Endodermal cell (in vitro differentiated cells): ENCODE results near the gene PRMT1. TPM values are rescaled to one million over a fixed set of nuclear protein-coding genes. Genes with fewer than 3 reads are reported as not detected.

ENCODE experiments used
- DNase-seq: peaks from one replicate; pipeline ENCODE4 v3.0.0-alpha.2; 2017
- H3K27ac ChIP-seq: 2 replicates; pipeline ENCODE4 v1.5.1; 2013; ENCODE audit warnings: mild to moderate bottlenecking, low read depth, low read length, moderate library complexity
- H3K27me3 ChIP-seq: 2 replicates; pipeline ENCODE4 v1.6.1; 2013; ENCODE audit warnings: mild to moderate bottlenecking, low read length, moderate library complexity; ENCODE audit not compliant: insufficient read depth, control insufficient read depth, poor library complexity, severe bottlenecking
- H3K36me3 ChIP-seq: 2 replicates; pipeline ENCODE4 v1.7.0; 2013; ENCODE audit warnings: mild to moderate bottlenecking, low read length, moderate library complexity; ENCODE audit not compliant: control insufficient read depth, insufficient read depth
- H3K4me1 ChIP-seq: one replicate; pipeline ENCODE4 v1.7.0; 2013; ENCODE audit warnings: low read length; ENCODE audit not compliant: control insufficient read depth, insufficient read depth
- H3K4me3 ChIP-seq: 2 replicates; pipeline ENCODE4 v1.5.1; 2013; ENCODE audit warnings: mild to moderate bottlenecking, low read length, moderate library complexity
- H3K9ac ChIP-seq: 2 replicates; pipeline ENCODE4 v1.6.1; 2013; ENCODE audit warnings: mild to moderate bottlenecking, low read length, moderate library complexity; ENCODE audit not compliant: poor library complexity, severe bottlenecking; ENCODE audit errors: extremely low read depth
- H3K9me3 ChIP-seq: 2 replicates; pipeline ENCODE4 v1.6.1; 2013; ENCODE audit warnings: mild to moderate bottlenecking, low read length, moderate library complexity; ENCODE audit not compliant: control insufficient read depth
- H3K27ac Mint-ChIP-seq: 2 replicates; pipeline ENCODE4 v1.8.0; 2020; ENCODE audit warnings: mixed read lengths
- H3K27me3 Mint-ChIP-seq: 2 replicates; pipeline ENCODE4 v1.8.0; 2021; ENCODE audit warnings: mild to moderate bottlenecking, mixed read lengths; ENCODE audit not compliant: insufficient read depth
- H3K36me3 Mint-ChIP-seq: 2 replicates; pipeline ENCODE4 v1.8.0; 2020; ENCODE audit warnings: low read depth, mixed read lengths
- H3K4me1 Mint-ChIP-seq: 2 replicates; pipeline ENCODE4 v1.8.0; 2020; ENCODE audit warnings: mixed read lengths
- H3K4me3 Mint-ChIP-seq: 2 replicates; pipeline ENCODE4 v1.8.0; 2020; ENCODE audit warnings: mild to moderate bottlenecking, moderate library complexity, mixed read lengths
- H3K9me3 Mint-ChIP-seq: 2 replicates; pipeline ENCODE4 v1.8.0; 2020; ENCODE audit warnings: mild to moderate bottlenecking, mixed read lengths
- WGBS, 2 experiments: methylation state at CpG; one replicate each; pipeline versions ENCODE4 v1.1.5 to v1.1.7; 2013; ENCODE audit warnings: missing lambda C conversion rate in 2 of 2, mixed read lengths in 1 of 2; ENCODE audit not compliant: insufficient coverage in 1 of 2, insufficient read length in 1 of 2; 5-methylcytosine and 5-hydroxymethylcytosine counted together
- total RNA-seq, 2 donors: library from RNA; stranded (reverse); fragmentation: NEBNext Ultra II Directional in 1 of 2; extraction: Animal tissue kit (Norgen Biotek cat#: 25700) in 1 of 2; gene quantifications; 2 replicates in 1 of 2; 3 replicates in 1 of 2; pipeline ENCODE4 v1.2.1, GENCODE V29; 2021
- TF ChIP-seq, protein P1 (sequence below): fragments of 200-600 bp; sonication (generic); conservative IDR thresholded peaks from 2 replicates; pipeline ENCODE4 v1.5.0; 2021; ENCODE audit warnings: antibody characterized with exemption, mild to moderate bottlenecking

Gene PRMT1
- total RNA-seq, 2 donors from 2014 or later = 343 to 362 TPM

DNA sequence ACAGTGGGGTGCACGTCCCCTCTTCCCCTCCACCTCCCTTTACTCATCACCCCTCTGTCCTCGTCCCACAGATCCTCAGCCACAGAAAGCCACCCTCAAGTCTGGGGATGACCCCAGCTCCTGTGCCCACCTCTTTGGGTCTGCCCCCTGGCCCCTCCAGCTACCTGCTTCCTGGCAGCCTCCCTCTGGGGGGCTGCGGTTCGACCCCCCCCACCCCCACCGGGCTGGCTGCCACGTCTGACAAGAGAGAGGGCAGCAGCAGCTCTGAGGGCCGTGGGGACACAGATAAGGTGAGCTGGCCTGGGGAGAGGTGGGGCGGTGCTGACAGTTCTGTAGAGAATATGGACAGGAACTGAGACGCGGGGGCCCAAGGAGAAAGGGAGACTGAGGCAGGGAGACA lies 22.5 kb upstream of the PRMT1 start:
- no peaks in the 10 kb centered on the region for H3K9me3 ChIP-seq
- H3K4me1 ChIP-seq = no peaks in the 10 kb centered on the region
- DNase-seq = no peak
- H3K4me1 Mint-ChIP-seq = no peaks in the 10 kb centered on the region
- H3K27me3 Mint-ChIP-seq = no peaks in the 10 kb centered on the region
- peaks cover 68% of the 10 kb centered on the region for H3K36me3 ChIP-seq
- no peak overlapping the region for H3K4me3 Mint-ChIP-seq
- TF ChIP-seq, protein P1, sequence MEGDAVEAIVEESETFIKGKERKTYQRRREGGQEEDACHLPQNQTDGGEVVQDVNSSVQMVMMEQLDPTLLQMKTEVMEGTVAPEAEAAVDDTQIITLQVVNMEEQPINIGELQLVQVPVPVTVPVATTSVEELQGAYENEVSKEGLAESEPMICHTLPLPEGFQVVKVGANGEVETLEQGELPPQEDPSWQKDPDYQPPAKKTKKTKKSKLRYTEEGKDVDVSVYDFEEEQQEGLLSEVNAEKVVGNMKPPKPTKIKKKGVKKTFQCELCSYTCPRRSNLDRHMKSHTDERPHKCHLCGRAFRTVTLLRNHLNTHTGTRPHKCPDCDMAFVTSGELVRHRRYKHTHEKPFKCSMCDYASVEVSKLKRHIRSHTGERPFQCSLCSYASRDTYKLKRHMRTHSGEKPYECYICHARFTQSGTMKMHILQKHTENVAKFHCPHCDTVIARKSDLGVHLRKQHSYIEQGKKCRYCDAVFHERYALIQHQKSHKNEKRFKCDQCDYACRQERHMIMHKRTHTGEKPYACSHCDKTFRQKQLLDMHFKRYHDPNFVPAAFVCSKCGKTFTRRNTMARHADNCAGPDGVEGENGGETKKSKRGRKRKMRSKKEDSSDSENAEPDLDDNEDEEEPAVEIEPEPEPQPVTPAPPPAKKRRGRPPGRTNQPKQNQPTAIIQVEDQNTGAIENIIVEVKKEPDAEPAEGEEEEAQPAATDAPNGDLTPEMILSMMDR = no peak
- 93 to 96% methylated on average over 4 to 10 of the region's 10 CpGs for WGBS, 2 experiments
- H3K9ac ChIP-seq = no peak overlapping the region
- no peaks in the 10 kb centered on the region for H3K9me3 Mint-ChIP-seq
- no peak overlapping the region for H3K27ac Mint-ChIP-seq
- H3K36me3 Mint-ChIP-seq = peaks cover 70% of the 10 kb centered on the region
- H3K27me3 ChIP-seq = no peaks in the 10 kb centered on the region
- no peak overlapping the region for H3K27ac ChIP-seq
- no peak overlapping the region for H3K4me3 ChIP-seq

GRCh38 chr19:49655570-49656455 lies 21.3 kb upstream of the PRMT1 start:
- no peaks in the 10 kb centered on the region for H3K27me3 ChIP-seq
- Mint-ChIP-seq H3K4me1 (no peaks in the 10 kb centered on the region), H3K4me3 (no peak overlapping the region), H3K27ac (no peak overlapping the region), H3K27me3 (no peaks in the 10 kb centered on the region), H3K9me3 (peaks cover 9% of the 10 kb centered on the region), H3K36me3 (peaks cover 76% of the 10 kb centered on the region)
- 92 to 94% methylated on average over 20 to 23 of the region's 23 CpGs for WGBS, 2 experiments
- peaks cover 10% of the 10 kb centered on the region for H3K9me3 ChIP-seq
- H3K4me3 ChIP-seq = no peak overlapping the region
- H3K9ac ChIP-seq = no peak overlapping the region
- no peaks in the 10 kb centered on the region for H3K4me1 ChIP-seq
- TF ChIP-seq, protein P1 = no peak
- no peak for DNase-seq
- H3K36me3 ChIP-seq = peaks cover 71% of the 10 kb centered on the region
- H3K27ac ChIP-seq = no peak overlapping the region

GRCh38 chr19:49656456-49657109 lies 20.5 kb upstream of the PRMT1 start:
- peaks cover 81% of the 10 kb centered on the region for H3K36me3 Mint-ChIP-seq
- WGBS, 2 experiments = 83 to 89% methylated on average over 15 to 17 of the region's 17 CpGs
- no peak for DNase-seq
- peak overlapping the region; percentile 38 for H3K27ac ChIP-seq
- no peaks in the 10 kb centered on the region for H3K27me3 Mint-ChIP-seq
- H3K9me3 ChIP-seq = peaks cover 10% of the 10 kb centered on the region
- no peaks in the 10 kb centered on the region for H3K4me1 Mint-ChIP-seq
- H3K27ac Mint-ChIP-seq = peak overlapping the region; percentile 36
- H3K9ac ChIP-seq = no peak overlapping the region
- TF ChIP-seq, protein P1 = no peak
- no peak overlapping the region for H3K4me3 Mint-ChIP-seq
- peaks cover 9% of the 10 kb centered on the region for H3K9me3 Mint-ChIP-seq
- H3K4me1 ChIP-seq = no peaks in the 10 kb centered on the region
- no peaks in the 10 kb centered on the region for H3K27me3 ChIP-seq
- H3K4me3 ChIP-seq = no peak overlapping the region
- H3K36me3 ChIP-seq = peaks cover 77% of the 10 kb centered on the region
